Hepatocyte (in vitro differentiated cells): Measurements from ENCODE around the gene PHKG1.

ENCODE experiments used
- CTCF ChIP-seq: fragments of 200-600 bp; sonication (generic); IDR thresholded peaks from 2 replicates; pipeline ENCODE4 v1.5.1; 2016; ENCODE audit warnings: antibody characterized with exemption, mild to moderate bottlenecking; ENCODE audit not compliant: poor library complexity
- EZH2 ChIP-seq: fragments of 200-600 bp; sonication (generic); IDR thresholded peaks from 2 replicates; pipeline ENCODE4 v1.6.1; 2016; ENCODE audit warnings: antibody characterized with exemption, mild to moderate bottlenecking, borderline replicate concordance
- EZH2phosphoT487 ChIP-seq: fragments of 200-600 bp; sonication (generic); IDR thresholded peaks from one replicate; pipeline ENCODE4 v1.6.1; 2018; ENCODE audit warnings: antibody characterized with exemption, mild to moderate bottlenecking, low read depth, moderate library complexity; ENCODE audit not compliant: unreplicated experiment, severe bottlenecking

GRCh38 chr7:56092789-56093531, at the start of gene PHKG1:
- TF ChIP-seq CTCF, result peak; percentile 35
- TF ChIP-seq EZH2, result no peak
- no peak for TF ChIP-seq EZH2phosphoT487
